KG1 (cell line): ENCODE data around the gene ZNF236.
"Not testable (repeated sequence)": the region's sequence is repeated elsewhere in the genome, so short reads cannot be mapped to it uniquely, and the experiment has no call there.

Source experiments
- DNase-seq: peaks from one replicate; lab custom pipeline; 2025; lab: John Stamatoyannopoulos, UW

The ZNF236 gene

GRCh38 chr18:76988827-76989646 is 166.7 kb downstream of the ZNF236 start:
- DNase-seq: no peak

- DNase-seq: no peak
These were observed 167.4 kb downstream of the ZNF236 start for GRCh38 chr18:76989647-76990190.

- not testable (repeated sequence) for DNase-seq
These were observed 168.1 kb downstream of the ZNF236 start for GRCh38 chr18:76990343-76991020.

GRCh38 chr18:76991021-76991688 is 168.8 kb downstream of the ZNF236 start:
- no peak for DNase-seq

GRCh38 chr18:76992226-76993084 is 170.1 kb downstream of the ZNF236 start:
- DNase-seq: no peak

GRCh38 chr18:76993085-76993382 is 170.7 kb downstream of the ZNF236 start:
- no peak for DNase-seq

GRCh38 chr18:76993573-76993972 is 171.2 kb downstream of the ZNF236 start:
- DNase-seq: no peak

- no peak for DNase-seq
These were observed 171.8 kb downstream of the ZNF236 start for GRCh38 chr18:76994086-76994654.

- no peak for DNase-seq
These were observed 173.5 kb downstream of the ZNF236 start for GRCh38 chr18:76995896-76996295.

GRCh38 chr18:76996429-76996828 is 174.1 kb downstream of the ZNF236 start:
- DNase-seq: no peak

- DNase-seq: no peak
These were observed 175.8 kb downstream of the ZNF236 start for GRCh38 chr18:76997951-76998808.

GRCh38 chr18:76999077-76999476 is 176.7 kb downstream of the ZNF236 start:
- DNase-seq: no peak

- DNase-seq: no peak
These were observed 178.2 kb downstream of the ZNF236 start for GRCh38 chr18:77000527-77000926.

- DNase-seq: no peak
These were observed 178.7 kb downstream of the ZNF236 start for GRCh38 chr18:77001041-77001440.

GRCh38 chr18:77001979-77002378 is 179.6 kb downstream of the ZNF236 start:
- DNase-seq: no peak

- no peak for DNase-seq
These were observed 180.1 kb downstream of the ZNF236 start for GRCh38 chr18:77002496-77002895.

GRCh38 chr18:77003316-77003715 is 181.0 kb downstream of the ZNF236 start:
- no peak for DNase-seq

GRCh38 chr18:77004555-77005380 is 182.4 kb downstream of the ZNF236 start:
- DNase-seq: no peak

GRCh38 chr18:77005651-77006195 is 183.4 kb downstream of the ZNF236 start:
- no peak for DNase-seq
